Breast epithelium (tissue), 4 donors: ENCODE measurements around the gene KHK. TPM values are rescaled to one million over a fixed set of nuclear protein-coding genes. Genes with fewer than 3 reads are reported as not detected.

Experiments used
- DNase-seq, 2 donors: peaks; one replicate each; pipeline ENCODE4 v3.0.0-alpha.2; 2019; ENCODE audit warnings: low spot score in 2 of 2
- H3K27ac ChIP-seq, 2 donors: fragments of 200-600 bp; sonication (generic) in 1 of 2; one replicate each; pipeline ENCODE4 v1.5.1; 2016 to 2019; ENCODE audit warnings: mild to moderate bottlenecking in 1 of 2
- H3K27me3 ChIP-seq, 2 donors: fragments of 200-600 bp; sonication (generic) in 1 of 2; one replicate each; pipeline versions ENCODE4 v1.5.1 to v1.6.0; 2017 to 2019; ENCODE audit warnings: control low read depth in 1 of 2, mild to moderate bottlenecking in 1 of 2
- H3K36me3 ChIP-seq: fragments of 200-600 bp; one replicate; pipeline ENCODE4 v1.5.1; 2019
- H3K4me1 ChIP-seq, 2 donors: fragments of 200-600 bp; sonication (generic); one replicate each; pipeline ENCODE4 v1.5.1; 2016 to 2019; ENCODE audit warnings: control low read depth in 1 of 2
- H3K4me3 ChIP-seq, 3 donors: fragments of 200-600 bp; sonication (generic); 1 replicate in 2 of 3; 2 replicates in 1 of 3; pipeline ENCODE4 v1.5.1; 2016 to 2019; ENCODE audit warnings: mild to moderate bottlenecking in 3 of 3, moderate library complexity in 2 of 3
- H3K9me3 ChIP-seq, 2 donors: fragments of 200-600 bp; sonication (generic) in 1 of 2; one replicate each; pipeline ENCODE4 v1.5.1; 2016 to 2019; ENCODE audit warnings: control low read depth in 1 of 2
- CTCF ChIP-seq, 3 donors: fragments of 450-650 bp; IDR thresholded peaks; one replicate each; pipeline ENCODE4 v1.5.1; 2016 to 2017; ENCODE audit warnings: antibody characterized with exemption in 3 of 3, mild to moderate bottlenecking in 3 of 3, moderate library complexity in 3 of 3
- POLR2A ChIP-seq: fragments of 450-650 bp; IDR thresholded peaks from one replicate; pipeline ENCODE4 v1.6.1; 2016; ENCODE audit warnings: antibody characterized with exemption, mild to moderate bottlenecking, moderate library complexity
- POLR2AphosphoS5 ChIP-seq, 3 donors: sonication (generic); formaldehyde crosslinking; IDR thresholded peaks; one replicate each; pipeline ENCODE4 v1.6.1; 2017; ENCODE audit warnings: antibody characterized with exemption in 3 of 3
- intact Hi-C: fragments of 100-400 bp; cut with DNase I; formaldehyde crosslinking; loops from one replicate; pipeline ENCODE4 v1.15.1; 2023; ENCODE audit warnings: low total_unique reads
- total RNA-seq, 3 donors: library from RNA; depleted of rRNA; stranded (reverse); fragments of >200 nt; gene quantifications; one replicate each; pipeline ENCODE4 v1.1.0, GENCODE V29; 2016

The KHK gene
- total RNA-seq, 3 donors from 2014 or later = 2.2 to 4.1 (median 3.6) TPM

GRCh38 chr2:27053321-27053720, 33.3 kb upstream of the KHK start:
- Histone ChIP-seq H3K36me3 (no peaks in the 10 kb centered on the region), H3K27me3 (no peaks in the 10 kb centered on the region), H3K9me3 (no peaks in the 10 kb centered on the region), H3K27ac (no peak overlapping the region), H3K4me3 (no peak overlapping the region), H3K4me1 (no peaks in the 10 kb centered on the region)
- intact Hi-C loops = loop anchor here (5.0 kb wide), 1 partner anchor 704 kb away; no protein-coding TSS in a partner anchor
- no peak for TF ChIP-seq CTCF (IDR thresholded peaks at IDR 0.05)
- TF ChIP-seq POLR2A = no peak
- no peak for TF ChIP-seq POLR2AphosphoS5 (IDR thresholded peaks at IDR 0.05)
- DNase-seq = no peak

GRCh38 chr2:27053776-27054175, 32.8 kb upstream of the KHK start:
- DNase-seq = no peak
- Histone ChIP-seq H3K4me3 (no peak overlapping the region), H3K27me3 (no peaks in the 10 kb centered on the region), H3K36me3 (no peaks in the 10 kb centered on the region), H3K27ac (no peak overlapping the region), H3K4me1 (no peaks in the 10 kb centered on the region), H3K9me3 (no peaks in the 10 kb centered on the region)
- TF ChIP-seq CTCF (IDR thresholded peaks at IDR 0.05) = no peak
- TF ChIP-seq POLR2A = no peak
- TF ChIP-seq POLR2AphosphoS5 (IDR thresholded peaks at IDR 0.05) = no peak
- intact Hi-C loops = loop anchor here (5.0 kb wide), 1 partner anchor 704 kb away; no protein-coding TSS in a partner anchor

GRCh38 chr2:27054721-27055120, 31.9 kb upstream of the KHK start:
- no peaks in the 10 kb centered on the region for H3K36me3 ChIP-seq
- H3K27ac ChIP-seq = no peak overlapping the region
- H3K9me3 ChIP-seq = no peaks in the 10 kb centered on the region
- intact Hi-C loops = loop anchor here (5.0 kb wide), 1 partner anchor 703 kb away; no protein-coding TSS in a partner anchor
- TF ChIP-seq POLR2AphosphoS5 (IDR thresholded peaks at IDR 0.05) (no peak), POLR2A (no peak), CTCF (IDR thresholded peaks at IDR 0.05) (no peak)
- no peaks in the 10 kb centered on the region for H3K27me3 ChIP-seq
- DNase-seq = no peak
- H3K4me1 ChIP-seq = no peaks in the 10 kb centered on the region
- H3K4me3 ChIP-seq = no peak overlapping the region

GRCh38 chr2:27057184-27057583, 29.4 kb upstream of the KHK start:
- no peak for TF ChIP-seq POLR2AphosphoS5 (IDR thresholded peaks at IDR 0.05)
- H3K27me3 ChIP-seq = no peaks in the 10 kb centered on the region
- no peak for DNase-seq
- H3K36me3 ChIP-seq = no peaks in the 10 kb centered on the region
- H3K4me3 ChIP-seq = no peak overlapping the region
- intact Hi-C loops = no loop called here
- H3K27ac ChIP-seq = no peak overlapping the region
- H3K9me3 ChIP-seq = no peaks in the 10 kb centered on the region
- no peaks in the 10 kb centered on the region for H3K4me1 ChIP-seq

- Histone ChIP-seq H3K36me3 (no peaks in the 10 kb centered on the region), H3K9me3 (no peaks in the 10 kb centered on the region), H3K27me3 (no peaks in the 10 kb centered on the region), H3K27ac (no peak overlapping the region), H3K4me3 (no peak overlapping the region), H3K4me1 (no peaks in the 10 kb centered on the region)
- no peak for TF ChIP-seq POLR2A
- DNase-seq = no peak
- intact Hi-C loops = no loop called here
Measured at GRCh38 chr2:27058210-27058609, 28.4 kb upstream of the KHK start.

GRCh38 chr2:27059141-27059820, 27.3 kb upstream of the KHK start:
- no peak overlapping the region for H3K4me3 ChIP-seq
- no peak for DNase-seq
- no peaks in the 10 kb centered on the region for H3K9me3 ChIP-seq
- intact Hi-C loops = no loop called here
- H3K27me3 ChIP-seq = no peaks in the 10 kb centered on the region
- H3K4me1 ChIP-seq = no peaks in the 10 kb centered on the region
- TF ChIP-seq POLR2A = no peak
- TF ChIP-seq POLR2AphosphoS5 (IDR thresholded peaks at IDR 0.05) = no peak
- no peak for TF ChIP-seq CTCF (IDR thresholded peaks at IDR 0.05)
- H3K36me3 ChIP-seq = no peaks in the 10 kb centered on the region
- H3K27ac ChIP-seq = no peak overlapping the region
